ENCODE measurements around the gene NUDT12. TPM values are rescaled to one million over a fixed set of nuclear protein-coding genes. Genes with fewer than 3 reads are reported as not detected.
A peak's percentile ranks its signal among the peaks of the same experiment; 100 is the strongest.

Gene NUDT12
- total RNA-seq, 2 donors from 2014 or later: 11.3 to 29.6 TPM

DNA sequence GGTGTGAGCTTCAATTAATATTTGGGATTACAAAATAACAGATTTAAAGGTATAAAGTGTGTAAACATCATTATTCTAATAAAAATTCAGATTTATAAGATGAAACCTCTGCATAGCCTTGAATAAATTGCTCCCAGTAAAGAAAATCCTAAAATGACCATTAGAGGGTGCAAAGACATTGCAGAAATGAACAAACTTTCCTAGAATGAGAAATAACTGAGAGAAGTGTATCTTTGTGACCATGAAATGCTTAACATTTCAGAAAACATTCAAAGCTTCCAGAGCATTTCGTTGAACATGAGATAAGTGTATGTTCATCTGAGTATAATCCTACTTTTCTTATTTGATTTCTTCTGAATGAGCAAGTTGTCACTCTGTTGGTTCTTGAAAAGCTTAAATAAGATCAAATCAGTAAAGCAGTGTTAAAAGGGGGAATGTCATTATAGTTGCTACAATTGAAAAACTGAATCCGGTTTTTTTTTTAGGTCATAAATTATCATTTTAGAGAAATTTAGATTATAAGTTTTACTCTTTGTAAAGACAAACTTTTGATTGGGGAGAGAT, 24.7 kb upstream of the NUDT12 start:
- no peak overlapping the region for H3K27ac ChIP-seq
- no peaks in the 10 kb centered on the region for H3K36me3 ChIP-seq
- intact Hi-C loops (cut with DNase I): loop anchor here (5.0 kb wide), 1 partner anchor 590 kb away; no protein-coding TSS in a partner anchor
- no peaks in the 10 kb centered on the region for H3K27me3 ChIP-seq (replicated peaks; ENCODE audit: insufficient read depth)
- DNase-seq (ENCODE audit: low spot score): no peak
- H3K4me1 ChIP-seq (replicated peaks): no peaks in the 10 kb centered on the region
- TF ChIP-seq POLR2AphosphoS5 (IDR thresholded peaks at IDR 0.05) (no peak), POLR2A (IDR thresholded peaks at IDR 0.05) (no peak)
- TF ChIP-seq, protein P1, sequence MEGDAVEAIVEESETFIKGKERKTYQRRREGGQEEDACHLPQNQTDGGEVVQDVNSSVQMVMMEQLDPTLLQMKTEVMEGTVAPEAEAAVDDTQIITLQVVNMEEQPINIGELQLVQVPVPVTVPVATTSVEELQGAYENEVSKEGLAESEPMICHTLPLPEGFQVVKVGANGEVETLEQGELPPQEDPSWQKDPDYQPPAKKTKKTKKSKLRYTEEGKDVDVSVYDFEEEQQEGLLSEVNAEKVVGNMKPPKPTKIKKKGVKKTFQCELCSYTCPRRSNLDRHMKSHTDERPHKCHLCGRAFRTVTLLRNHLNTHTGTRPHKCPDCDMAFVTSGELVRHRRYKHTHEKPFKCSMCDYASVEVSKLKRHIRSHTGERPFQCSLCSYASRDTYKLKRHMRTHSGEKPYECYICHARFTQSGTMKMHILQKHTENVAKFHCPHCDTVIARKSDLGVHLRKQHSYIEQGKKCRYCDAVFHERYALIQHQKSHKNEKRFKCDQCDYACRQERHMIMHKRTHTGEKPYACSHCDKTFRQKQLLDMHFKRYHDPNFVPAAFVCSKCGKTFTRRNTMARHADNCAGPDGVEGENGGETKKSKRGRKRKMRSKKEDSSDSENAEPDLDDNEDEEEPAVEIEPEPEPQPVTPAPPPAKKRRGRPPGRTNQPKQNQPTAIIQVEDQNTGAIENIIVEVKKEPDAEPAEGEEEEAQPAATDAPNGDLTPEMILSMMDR (IDR thresholded peaks at IDR 0.05): peak in 3 of 4 experiments; percentile 9 to 32 (median 28)
- 13% methylated on average over 2 of the region's 2 CpGs for WGBS
- H3K9me3 ChIP-seq: no peaks in the 10 kb centered on the region
- no peak overlapping the region for H3K4me3 ChIP-seq

DNA sequence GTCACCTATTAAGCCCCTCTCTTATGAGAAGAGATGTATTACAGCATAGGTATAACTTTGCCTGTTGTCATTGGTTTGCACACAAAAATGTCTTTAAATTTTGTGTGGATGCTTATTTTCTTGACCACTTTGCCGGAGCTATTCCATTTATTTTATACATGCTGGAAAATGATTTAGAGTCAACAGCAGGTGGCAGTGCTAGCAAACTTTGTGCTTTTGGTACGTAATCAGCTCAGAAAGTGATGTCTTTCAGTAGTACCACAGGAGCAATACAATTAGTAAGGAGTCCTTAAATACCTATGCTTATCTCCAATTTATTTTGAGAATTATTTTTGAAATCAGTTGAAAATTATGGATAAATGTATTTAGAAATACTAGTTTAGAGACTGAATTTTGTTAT, 19.8 kb upstream of the NUDT12 start:
- Histone ChIP-seq H3K9me3 (no peaks in the 10 kb centered on the region), H3K4me3 (no peak overlapping the region), H3K27ac (no peak overlapping the region), H3K36me3 (no peaks in the 10 kb centered on the region), H3K27me3 (replicated peaks; ENCODE audit: insufficient read depth) (no peaks in the 10 kb centered on the region), H3K4me1 (replicated peaks) (no peaks in the 10 kb centered on the region)
- DNase-seq (ENCODE audit: low spot score): no peak
- TF ChIP-seq POLR2AphosphoS5 (IDR thresholded peaks at IDR 0.05) (no peak), POLR2A (IDR thresholded peaks at IDR 0.05) (no peak)
- TF ChIP-seq, protein P1 (IDR thresholded peaks at IDR 0.05): peak in 3 of 4 experiments; percentile 20 to 25 (median 22)
- 26% methylated on average over 2 of the region's 2 CpGs for WGBS
- intact Hi-C loops (cut with DNase I): no loop called here

DNA sequence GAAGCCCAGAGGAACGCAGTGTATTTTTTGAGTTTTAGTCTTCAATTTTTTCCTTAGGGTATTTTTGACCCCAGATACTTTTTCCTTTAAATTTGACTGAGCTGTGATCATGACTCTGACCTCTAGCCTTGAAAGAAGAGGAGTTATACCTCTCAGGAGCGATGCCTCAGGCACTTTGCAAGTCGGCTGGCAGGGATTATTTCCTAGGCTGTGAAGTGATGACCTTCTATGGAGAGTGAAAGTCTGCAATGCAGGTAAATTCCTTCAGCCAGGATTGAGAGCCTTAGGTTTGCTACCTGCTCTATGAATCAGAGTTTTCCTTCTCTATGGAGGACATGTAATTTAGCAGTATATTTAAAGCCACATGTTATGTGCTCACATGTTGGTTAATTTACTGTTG, 10.8 kb upstream of the NUDT12 start:
- peaks cover 4% of the 10 kb centered on the region for H3K27me3 ChIP-seq (replicated peaks; ENCODE audit: insufficient read depth)
- intact Hi-C loops (cut with DNase I): no loop called here
- no peaks in the 10 kb centered on the region for H3K9me3 ChIP-seq
- H3K27ac ChIP-seq: no peak overlapping the region
- H3K4me1 ChIP-seq (replicated peaks): no peaks in the 10 kb centered on the region
- 78% methylated on average over 3 of the region's 3 CpGs for WGBS
- no peaks in the 10 kb centered on the region for H3K36me3 ChIP-seq
- no peak for DNase-seq (ENCODE audit: low spot score)
- TF ChIP-seq POLR2AphosphoS5 (IDR thresholded peaks at IDR 0.05): no peak
- no peak overlapping the region for H3K4me3 ChIP-seq

DNA sequence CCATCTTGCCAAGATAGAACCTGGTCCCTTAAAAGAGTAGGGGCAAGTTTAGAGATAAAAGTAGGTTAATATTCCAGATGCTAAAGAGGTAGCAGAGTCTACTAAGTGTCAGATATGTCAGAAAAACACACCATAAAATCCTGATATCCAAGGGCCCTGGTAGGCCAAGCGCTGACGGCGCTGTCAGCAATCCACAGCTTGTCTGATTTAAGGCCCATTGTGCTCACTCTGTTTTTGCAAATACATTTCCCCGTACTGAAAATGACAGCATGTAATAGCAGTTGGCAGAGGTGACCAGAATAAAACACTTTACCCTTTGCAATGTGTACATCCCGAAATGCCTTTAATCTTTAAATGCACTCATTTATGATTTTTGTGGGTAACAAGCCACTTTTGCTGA, 9.9 kb upstream of the NUDT12 start:
- TF ChIP-seq, protein P1 (IDR thresholded peaks at IDR 0.05): no peak
- no peak for TF ChIP-seq POLR2A (IDR thresholded peaks at IDR 0.05)
- no peak for TF ChIP-seq POLR2AphosphoS5 (IDR thresholded peaks at IDR 0.05)
- H3K4me3 ChIP-seq: no peak overlapping the region
- peaks cover 4% of the 10 kb centered on the region for H3K27me3 ChIP-seq (replicated peaks; ENCODE audit: insufficient read depth)
- H3K27ac ChIP-seq: no peak overlapping the region
- H3K9me3 ChIP-seq: no peaks in the 10 kb centered on the region
- intact Hi-C loops (cut with DNase I): no loop called here
- DNase-seq (ENCODE audit: low spot score): no peak
- H3K4me1 ChIP-seq (replicated peaks): no peaks in the 10 kb centered on the region
- 60% methylated on average over 5 of the region's 5 CpGs for WGBS
- no peaks in the 10 kb centered on the region for H3K36me3 ChIP-seq

DNA sequence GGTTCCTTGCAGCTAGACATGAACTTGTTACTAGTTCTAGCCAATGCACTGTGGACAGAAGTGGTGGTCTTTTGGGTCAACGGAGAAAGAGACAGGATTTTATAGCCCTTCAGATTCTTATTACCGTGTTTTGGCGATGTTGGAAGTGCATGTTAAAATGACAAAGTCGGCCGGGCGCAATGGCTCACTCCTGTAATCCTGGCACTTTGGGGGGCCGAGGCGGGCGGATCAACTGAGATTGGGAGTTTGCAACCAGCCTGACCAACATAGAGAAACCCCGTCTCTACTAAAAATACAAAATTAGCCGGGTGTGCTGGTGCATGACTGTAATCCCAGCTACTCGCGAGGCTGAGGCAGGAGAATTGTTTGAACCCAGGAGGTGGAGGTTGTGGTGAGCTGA, 9.1 kb upstream of the NUDT12 start:
- Histone ChIP-seq H3K27me3 (replicated peaks; ENCODE audit: insufficient read depth) (peaks cover 4% of the 10 kb centered on the region), H3K36me3 (no peaks in the 10 kb centered on the region), H3K4me1 (replicated peaks) (no peaks in the 10 kb centered on the region), H3K27ac (no peak overlapping the region), H3K4me3 (no peak overlapping the region), H3K9me3 (no peaks in the 10 kb centered on the region)
- intact Hi-C loops (cut with DNase I): no loop called here
- DNase-seq (ENCODE audit: low spot score): no peak
- 97% methylated on average over 13 of the region's 13 CpGs for WGBS
- TF ChIP-seq POLR2A (IDR thresholded peaks at IDR 0.05) (no peak), POLR2AphosphoS5 (IDR thresholded peaks at IDR 0.05) (no peak)
- TF ChIP-seq, protein P1 (IDR thresholded peaks at IDR 0.05): no peak

All from prostate gland (tissue), 2 donors.